HG03460 (cell line): ENCODE results near the gene DAAM1.
A peak's percentile ranks its signal among the peaks of the same experiment; 100 is the strongest.

Experiments
- ATAC-seq: cut with Tn5 transposase; IDR thresholded peaks from one replicate; pipeline ENCODE4 v1.9.1; 2021; ENCODE audit not compliant: unreplicated experiment

The DAAM1 gene

DNA sequence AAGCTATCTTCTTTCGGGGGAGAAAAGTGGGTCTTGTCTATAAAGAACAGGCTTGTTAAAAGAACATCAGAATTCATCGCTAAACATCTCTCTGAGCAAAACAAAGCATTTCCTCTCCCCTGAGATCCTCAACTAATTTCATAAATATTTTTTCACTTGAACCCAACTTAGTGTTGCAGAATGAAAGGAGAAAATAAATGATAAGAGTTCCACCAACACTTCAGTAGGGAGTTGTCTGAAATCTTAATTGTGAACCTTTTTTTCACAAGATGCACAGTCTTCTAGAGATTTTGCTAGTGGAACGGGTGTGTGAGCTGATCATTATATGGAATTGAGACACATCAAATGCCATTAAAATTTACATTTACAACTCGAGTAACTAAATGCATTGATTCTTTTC, 1.3 kb upstream of the DAAM1 start:
- no peak for ATAC-seq

DNA sequence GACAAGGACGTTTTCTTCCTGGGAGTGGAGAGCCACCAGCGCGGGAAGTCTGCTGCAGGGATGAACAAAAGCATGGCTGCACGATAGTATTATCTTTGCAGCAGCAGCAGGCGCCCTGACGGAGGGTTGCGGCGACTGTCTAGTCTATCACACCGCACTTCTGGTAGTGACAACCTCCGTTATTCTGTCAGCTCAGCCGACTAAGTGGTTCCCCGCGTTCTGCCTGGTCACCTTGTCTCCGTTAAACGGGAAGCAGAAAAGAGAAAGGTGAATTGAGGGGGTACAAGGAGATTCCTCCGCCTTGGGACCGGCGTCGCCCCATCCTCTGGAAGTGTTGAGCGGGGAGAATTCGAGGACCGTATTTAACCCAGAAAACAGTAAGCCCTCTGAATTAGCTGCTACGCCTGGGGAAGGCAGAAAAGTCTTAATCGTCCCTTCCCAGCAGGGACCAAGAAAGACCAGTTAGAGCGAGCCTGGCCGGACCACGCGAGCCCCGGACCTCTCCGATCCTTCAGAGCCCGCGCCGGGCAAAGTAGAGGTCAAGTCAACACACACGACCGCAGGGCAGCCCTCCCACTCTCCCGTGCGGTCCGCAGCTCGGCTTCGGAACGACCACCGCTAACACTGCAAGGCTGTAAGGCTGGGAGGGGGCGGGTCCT, 536 bp upstream of the DAAM1 start:
- ATAC-seq, result peak; percentile 15

DNA sequence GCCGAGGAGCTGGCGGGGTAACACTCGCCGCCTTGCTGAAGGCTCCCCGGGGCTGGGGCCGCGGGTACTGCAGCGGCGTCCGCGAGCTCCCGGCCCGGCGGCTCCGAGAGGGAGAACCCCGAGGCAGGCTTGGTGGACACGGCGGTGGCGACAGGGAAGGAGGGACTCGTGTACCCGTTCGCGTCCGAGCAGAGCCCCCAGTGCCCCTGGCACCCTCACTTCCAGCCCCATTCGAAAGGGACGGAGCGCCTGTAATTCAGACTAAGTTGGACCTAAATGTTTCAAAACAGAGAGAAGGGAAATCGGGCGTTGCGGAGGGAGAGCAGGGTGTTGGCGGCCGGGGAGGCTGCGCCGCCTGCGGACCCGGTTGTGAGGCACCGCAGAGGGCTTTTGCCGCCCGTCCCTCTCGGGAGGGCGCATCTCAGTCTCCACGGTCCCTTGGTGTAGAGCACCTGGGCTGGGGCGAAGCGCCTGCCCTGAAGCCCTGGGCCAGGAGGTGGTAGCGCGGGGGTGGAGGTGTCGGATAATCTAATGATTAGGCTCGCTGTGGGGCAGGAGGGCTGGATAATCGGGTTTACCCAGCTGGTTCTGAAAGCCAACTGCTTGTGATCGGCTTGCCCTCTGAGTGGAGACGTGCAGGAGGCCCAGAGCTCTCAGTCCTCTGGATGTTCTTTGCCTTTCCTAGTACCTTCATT, 771 bp downstream of the DAAM1 start:
- ATAC-seq, result peak; percentile 16

DNA sequence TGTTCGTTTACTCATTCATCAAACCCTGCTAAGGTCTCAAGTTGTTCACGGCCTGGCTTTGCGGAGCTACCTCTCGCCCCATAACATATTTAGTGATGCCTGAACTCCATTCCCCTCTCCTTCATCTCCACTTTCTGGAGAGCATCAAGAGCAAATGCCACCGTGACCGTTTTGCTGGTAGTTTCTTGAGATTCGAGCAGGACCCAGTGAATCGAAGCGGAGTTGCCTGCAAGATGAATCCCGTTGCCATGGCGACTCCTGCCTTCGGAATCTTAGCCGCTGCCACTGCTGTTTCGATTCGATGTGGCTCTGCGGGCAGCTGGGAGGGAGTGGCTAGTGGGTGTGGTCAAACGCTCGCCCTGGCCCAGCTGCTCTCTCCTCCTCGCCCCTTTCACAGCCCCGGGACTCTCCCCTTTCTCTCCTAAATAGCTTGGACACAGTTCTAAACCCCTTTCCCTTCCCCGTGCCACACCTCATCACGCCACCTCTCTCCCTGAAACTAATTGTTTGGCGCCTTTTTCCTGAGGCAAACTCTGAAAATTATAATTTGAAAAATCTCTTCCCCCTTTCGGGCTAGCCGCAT, 1.4 kb downstream of the DAAM1 start:
- peak; percentile 52 for ATAC-seq

DNA sequence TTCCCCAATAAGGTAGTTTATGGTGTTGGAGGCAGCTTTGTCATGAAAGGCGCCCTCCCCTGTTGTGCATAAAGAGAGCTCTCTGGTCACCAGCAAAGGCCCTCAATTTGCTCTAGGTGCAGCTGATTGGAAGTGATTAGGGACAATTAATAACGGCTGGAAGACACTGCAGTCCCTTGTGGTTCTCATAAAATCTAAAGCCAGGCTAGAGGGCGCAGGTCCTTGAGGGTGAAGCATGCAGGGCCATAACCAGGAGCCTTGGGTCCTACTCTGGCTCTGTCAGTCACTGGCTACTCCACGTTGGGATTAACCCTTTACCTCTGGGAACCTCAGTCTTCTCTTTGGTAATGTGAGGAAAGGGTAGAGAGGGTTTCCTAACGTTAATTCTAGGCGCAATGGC, 1.9 kb downstream of the DAAM1 start:
- ATAC-seq, result peak; percentile 9

DNA sequence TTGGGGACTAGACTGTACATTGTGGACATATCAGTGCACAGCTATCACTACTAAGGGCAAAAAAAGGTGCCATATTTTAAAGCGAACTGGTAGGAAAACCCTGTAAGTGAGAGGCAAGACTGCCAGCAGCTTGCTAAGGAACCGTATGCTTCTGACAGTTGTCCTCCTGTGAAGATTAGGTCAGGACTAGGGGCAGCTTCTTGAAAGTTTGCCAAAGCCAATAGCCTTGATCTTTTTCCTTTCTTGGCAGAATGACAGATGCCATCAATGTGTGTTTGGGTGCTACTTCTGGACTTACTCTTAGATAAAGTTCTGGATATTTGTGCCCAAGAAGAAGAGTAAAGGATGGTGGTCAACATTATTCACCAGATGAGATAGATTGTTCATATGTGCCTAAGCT, 7.4 kb downstream of the DAAM1 start:
- ATAC-seq, result no peak

DNA sequence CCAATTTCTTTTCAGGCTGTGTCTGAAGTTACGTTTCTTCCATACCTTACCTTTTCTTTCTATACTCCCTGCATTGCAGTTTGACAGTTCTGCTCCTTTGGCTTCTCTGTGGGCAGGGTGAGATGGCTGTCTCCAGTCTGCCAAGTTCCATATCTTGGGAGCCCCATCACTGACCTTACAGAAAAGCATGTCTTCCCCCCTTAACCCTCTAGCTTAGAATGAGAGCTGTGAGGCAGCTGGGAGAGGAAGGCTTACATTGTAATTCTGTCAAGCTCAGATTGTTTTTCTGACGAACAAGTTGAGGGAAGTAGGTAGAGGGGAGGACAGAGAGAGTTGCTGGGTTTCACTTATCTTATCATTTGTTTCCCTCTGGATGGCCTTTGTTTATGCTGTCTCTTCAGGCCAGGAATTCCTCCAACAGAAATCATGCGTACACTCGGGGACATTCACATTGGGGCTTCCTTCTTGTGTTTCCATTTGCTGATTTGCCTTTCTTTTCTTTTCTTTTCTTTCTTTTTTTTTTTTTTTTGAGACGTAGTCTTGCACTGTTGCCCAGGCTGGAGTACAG, 9.3 kb downstream of the DAAM1 start:
- ATAC-seq, result no peak

DNA sequence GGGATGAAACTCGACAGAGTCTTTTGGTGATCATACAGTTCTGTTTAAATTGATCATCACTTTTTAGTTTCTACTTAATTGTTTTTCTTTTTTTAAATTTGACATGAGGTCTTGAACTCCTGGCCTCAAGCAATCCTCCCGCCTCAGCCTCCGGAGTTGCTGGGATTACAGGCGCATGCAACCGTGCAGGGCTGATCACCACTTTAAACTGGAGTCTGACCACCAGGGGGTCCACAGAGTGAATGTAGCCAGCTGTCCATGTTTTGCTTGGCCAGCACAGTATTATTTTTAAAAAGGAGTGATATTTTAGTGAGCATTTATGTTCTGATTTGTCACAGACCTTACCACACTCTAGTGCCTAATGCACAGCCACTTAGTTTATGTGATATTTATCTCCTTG, 10.7 kb downstream of the DAAM1 start:
- ATAC-seq, result no peak

DNA sequence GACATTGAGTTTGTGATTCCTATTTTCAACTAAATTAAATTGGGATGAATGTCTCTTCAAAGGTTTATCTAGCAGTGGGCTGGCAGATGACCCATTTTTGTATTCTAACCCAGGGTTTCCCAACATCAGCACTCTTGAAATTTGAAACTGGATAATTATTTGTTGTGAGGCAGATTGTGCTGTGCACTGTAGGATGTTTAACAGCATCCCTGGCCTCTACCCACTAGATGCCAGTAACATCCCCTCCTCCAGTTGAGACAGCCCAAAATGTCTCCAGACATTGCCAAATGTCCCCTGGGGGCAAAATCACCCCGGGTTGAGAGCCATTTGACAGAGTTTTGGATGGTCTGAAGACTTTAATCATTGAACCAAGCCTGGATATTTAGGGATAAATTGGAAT, 11.1 kb downstream of the DAAM1 start:
- no peak for ATAC-seq

DNA sequence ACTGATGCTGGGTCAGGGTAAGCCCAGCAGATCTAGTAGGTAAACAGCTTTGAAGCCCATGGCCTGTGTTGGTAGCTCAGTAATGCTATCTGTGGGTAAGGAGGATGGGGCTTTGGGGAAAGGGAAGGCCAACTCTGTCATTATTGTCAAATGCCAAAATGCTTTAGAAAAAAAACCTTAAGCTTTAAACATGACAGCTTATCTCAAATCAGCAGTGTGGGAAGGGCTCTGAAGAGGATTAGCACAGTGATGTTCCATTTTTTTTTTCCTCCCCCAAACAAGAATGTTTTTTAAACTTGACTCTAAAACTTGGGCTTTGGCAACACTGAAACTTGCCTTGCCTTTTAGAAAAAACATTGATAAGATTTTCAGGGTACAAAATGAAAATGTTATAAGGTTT, 11.7 kb downstream of the DAAM1 start:
- ATAC-seq, result no peak

DNA sequence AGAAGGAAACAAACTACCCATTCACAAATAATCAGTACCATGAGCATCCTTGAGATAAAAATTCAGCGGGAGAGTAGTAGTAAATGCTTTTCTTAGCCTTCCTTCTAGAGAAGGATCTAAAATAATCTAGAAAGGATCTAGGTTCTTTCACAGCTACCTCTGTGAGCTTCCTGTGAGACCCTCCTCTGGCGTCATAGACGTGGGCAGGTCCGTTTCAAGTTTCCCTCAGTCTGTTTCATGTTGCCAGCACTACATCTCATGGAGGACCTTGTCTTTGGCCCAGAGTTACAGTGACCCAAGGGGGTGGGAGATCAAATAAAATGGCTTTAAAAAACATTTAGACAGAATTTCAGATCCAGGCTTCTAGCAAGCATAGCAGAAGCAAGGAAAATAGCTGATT, 13.6 kb downstream of the DAAM1 start:
- no peak for ATAC-seq

DNA sequence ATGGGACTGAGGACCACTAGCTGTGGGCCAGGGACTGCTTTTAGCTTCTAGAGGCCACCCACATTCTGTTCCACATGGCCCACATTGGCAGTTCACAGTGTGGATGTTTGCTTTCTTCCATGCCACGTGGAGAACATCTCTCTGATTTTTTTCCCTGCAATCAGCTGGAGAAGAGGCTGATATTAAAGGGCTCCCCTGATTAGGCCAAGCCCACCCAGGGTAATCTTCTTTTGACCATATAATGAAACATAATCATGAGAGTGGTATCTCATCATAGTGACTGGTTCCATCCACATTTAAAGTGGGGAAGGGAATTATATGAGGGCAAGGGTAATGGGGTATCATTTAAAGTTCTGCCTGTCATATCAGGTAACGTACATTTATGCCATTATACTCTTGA, 15.8 kb downstream of the DAAM1 start:
- ATAC-seq, result no peak

DNA sequence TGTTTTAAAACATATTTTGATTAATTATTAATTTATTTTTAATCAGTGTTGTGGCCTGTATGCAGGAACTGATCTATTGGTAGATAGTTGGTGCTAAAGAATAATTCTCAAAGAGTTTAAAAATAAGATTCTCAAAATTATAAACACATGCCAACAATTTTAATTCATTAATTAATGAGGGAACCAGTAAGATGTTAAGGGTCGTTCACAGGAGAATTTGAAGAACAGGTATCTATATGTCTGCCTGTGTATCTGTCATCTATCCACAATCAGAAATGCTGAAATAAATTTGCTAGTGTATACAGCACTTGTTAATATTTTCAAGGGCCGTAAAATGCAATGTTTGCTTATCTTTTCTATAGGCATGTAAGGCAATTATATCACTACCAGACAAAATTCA, 18.4 kb downstream of the DAAM1 start:
- ATAC-seq, result no peak

DNA sequence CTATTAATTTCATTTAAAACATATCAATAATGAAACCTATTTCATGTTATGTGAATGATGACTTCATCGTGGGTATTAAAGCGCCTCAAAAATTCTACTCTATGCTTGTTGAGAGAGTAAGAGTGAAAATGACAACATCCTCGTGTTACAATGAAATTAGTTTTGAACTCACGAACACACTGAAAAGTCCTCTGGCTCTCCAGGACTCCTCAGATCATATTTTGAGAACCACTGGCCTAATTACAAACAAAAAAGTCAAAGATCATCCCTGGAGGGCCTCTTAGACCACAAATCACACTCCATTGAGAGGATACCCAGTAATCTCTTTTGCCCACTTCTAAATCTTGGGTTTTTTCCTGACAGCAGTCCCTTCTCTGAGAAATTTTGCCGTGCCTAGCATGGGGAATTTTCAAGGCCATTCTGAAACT, 19.1 kb downstream of the DAAM1 start:
- ATAC-seq, result no peak

DNA sequence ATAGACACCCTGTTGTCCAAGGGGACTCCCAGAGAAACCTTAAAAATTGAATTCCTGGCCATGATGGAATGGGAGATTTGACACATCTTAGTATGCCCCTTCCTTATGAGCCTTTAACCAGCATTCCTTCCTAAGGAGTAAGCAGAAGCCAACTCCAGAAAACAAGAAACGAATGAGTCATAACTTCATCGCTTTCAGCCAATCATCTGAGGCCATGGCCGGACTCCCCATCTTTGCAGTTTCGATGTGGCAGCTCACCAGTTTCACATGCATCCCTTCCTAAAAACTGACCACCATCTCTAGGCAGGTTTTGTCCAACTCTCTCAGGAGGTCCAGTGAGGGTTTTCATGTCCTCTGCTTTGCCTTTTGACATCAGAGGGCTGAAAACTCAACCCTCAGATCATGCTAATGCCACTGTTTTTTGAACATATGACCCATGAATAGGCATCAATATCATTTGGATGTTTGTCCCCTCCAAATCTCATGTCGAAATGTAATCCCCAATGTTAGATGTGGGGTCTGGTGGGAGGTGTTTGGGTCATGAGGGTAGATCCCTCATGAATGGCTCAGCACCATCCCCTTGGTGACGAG, 19.9 kb downstream of the DAAM1 start:
- ATAC-seq, result no peak

DNA sequence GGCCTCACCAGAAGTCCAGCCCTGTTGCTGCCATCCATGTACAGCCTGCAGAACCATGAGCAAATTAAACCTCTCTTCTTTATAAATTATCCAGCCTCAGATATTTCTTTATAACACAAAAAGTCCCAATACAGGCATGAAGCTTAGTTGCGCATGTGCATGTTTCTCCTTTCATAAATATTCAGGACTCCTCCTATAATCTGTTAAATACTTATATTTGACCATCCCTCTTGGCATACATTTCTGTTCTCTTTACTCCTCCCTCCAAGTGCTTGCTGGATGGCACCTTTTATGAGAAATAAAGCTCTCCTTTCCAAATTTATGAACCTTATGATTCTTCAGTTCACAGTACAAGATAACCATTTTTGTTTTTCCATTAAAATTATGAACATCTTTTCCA, 20.5 kb downstream of the DAAM1 start:
- ATAC-seq, result no peak

DNA sequence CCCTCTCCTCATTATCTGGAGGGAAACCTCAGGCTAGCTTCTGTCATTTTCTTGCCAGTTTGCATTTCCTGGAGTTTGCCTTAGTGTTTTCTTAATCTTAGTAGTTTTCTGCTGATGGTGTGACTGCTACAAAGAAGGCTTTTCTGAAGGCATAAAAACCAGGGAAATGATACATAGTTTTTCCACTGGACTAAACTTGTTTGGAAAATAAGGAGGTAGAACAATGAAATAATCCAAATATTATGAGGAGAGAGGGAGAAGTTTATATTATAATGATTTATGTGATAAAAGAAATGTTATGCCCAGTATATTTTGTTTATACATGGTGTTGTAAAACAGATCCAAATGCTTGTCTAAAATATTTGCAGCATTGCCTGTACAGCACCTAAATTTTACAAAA, 22.2 kb downstream of the DAAM1 start:
- no peak for ATAC-seq

DNA sequence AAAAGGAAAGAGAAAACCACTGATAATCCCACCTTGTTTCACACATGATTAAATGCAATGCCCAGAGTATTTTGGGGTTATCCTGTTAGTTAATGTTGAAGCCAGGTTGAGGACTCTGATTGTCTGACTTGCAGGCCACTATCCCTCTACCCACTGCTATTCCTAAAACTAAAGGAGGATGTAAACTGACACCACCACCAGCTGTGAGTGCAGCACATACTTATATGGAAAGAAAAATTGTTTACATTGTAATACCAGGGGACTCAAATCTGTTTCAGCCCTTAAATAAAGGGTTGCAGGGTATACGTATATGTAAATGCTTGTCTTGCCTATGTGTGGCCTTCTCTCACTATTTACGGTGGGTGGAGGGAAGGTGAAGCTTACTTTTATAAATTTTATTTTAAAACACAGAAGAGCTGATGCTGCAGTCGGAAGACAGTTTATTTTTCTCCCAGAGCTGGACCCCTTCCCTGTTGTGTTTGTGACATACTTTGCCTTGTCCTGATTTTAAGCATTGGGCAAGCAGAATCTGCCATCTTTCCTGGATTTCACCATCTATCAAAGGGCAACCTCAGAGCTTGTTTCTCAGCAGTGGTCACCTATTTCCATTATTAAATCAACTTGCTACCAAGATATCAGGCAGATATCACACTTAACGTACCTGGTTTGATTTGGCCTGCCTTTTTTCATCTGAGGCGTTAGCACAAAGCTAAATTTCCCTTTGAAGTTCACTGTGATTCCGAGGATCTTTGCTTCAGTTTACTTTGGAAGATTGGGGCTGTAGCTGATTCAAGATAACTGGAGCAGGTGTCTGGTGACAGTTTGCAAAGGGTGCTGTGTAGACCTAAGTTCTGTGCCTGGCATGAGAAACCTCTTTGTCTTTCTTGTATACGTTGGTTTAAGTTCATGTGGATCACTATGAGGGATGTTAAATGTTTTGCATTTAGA, 25.2 kb downstream of the DAAM1 start:
- no peak for ATAC-seq

DNA sequence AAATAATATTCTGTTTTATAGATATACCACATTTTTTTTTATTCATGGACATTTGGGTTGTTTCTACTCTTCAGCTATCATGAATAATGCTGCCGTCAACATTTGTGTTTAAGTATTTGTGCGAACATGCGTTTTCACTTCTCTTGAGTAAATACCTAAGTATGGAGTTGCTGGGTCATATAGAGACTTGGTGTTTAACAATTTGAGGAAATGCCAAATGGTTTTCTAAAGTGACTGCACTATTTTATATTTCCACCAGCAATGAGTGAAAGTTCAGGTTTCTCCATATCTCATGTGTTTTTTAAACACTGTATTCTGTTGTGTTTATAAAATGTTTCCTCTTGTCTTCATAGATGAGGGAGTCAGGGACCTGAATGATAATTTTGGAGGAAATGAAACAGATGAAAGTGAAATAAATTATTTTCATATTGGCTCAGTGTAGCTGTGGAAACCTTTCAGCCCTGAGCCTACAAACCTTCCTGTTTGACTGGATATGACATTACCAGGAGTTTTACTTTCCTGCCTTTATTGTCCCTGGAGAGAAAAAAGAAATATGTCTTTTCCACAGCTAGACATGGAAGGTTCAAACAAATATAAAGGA, 26.3 kb downstream of the DAAM1 start:
- ATAC-seq, result peak; percentile 53

DNA sequence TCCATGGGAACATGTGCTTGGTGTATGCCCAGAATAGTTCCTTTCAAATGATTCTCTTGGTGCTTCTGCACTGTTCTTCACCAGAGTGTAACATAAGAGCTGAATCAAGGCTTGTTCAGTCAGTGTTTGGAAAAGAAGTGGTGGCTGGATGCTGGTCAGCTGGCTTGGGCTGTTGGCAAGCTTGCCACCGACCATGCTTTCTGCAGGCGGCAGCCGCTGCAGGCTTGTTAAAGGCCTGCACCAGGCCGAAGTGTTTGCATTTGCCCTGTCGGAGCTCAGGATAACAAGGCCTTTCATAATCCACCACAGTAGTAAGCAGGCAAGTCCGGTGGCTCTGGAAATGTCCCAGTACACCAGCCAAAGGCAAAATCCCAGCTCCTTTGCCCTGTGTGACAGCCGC, 26.9 kb downstream of the DAAM1 start:
- ATAC-seq, result no peak
